Left ventricle myocardium superior (tissue), 1 donor: ENCODE data around the gene GRIA1. TPM values are rescaled to one million over a fixed set of nuclear protein-coding genes. Genes with fewer than 3 reads are reported as not detected.

Experiments
- ATAC-seq: fragments of 200-7000 bp; cut with Tn5 transposase; one replicate; pipeline ENCODE4 v1.9.1; 2020; ENCODE audit warnings: mild to moderate bottlenecking, moderate library complexity
- DNase-seq: peaks from one replicate; pipeline ENCODE4 v3.0.0-alpha.2; 2020
- intact Hi-C: fragments of 100-400 bp; cut with micrococcal nuclease; formaldehyde crosslinking; loops from one replicate; pipeline ENCODE4 v1.11.0; 2022
- total RNA-seq: library from RNA; stranded (reverse); fragmentation: NEBNext Ultra II Directional; extraction: Animal tissue kit (Norgen Biotek cat#: 25700); gene quantifications from one replicate; pipeline ENCODE4 v1.2.1, GENCODE V29; 2021
- donor health status: DM: no; HTN: yes; CAD: no; lungs with severe emphysema.

Gene GRIA1
- total RNA-seq, 1 donor from 2014 or later = 0.15 TPM

DNA sequence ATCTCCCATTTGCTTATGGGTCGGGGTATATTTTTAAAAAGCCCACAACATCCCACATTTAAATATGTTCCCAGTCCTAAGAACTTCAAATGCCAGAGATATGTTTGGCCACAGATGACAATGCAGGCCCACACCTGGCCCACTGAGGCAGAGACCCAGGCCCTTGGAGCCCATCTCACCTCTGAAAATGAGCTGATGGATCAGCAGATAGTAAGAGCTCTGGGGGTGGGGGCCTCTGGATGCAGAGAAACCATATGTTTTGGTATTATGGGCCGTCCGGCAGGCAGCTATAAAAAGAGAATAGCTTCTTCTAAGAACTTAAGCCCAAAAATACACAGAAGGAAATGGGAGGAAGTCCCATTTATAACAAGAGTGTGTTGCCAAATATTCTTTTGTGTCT is 256.0 kb downstream of the GRIA1 start:
- no peak for ATAC-seq

GRCh38 chr5:153748823-153749222 is 258.4 kb downstream of the GRIA1 start:
- ATAC-seq (no peak), DNase-seq (no peak)
- intact Hi-C loops = no loop called here

More for the DNA sequence above, 256.0 kb downstream of the GRIA1 start:
- DNase-seq = no peak
- intact Hi-C loops = no loop called here

DNA sequence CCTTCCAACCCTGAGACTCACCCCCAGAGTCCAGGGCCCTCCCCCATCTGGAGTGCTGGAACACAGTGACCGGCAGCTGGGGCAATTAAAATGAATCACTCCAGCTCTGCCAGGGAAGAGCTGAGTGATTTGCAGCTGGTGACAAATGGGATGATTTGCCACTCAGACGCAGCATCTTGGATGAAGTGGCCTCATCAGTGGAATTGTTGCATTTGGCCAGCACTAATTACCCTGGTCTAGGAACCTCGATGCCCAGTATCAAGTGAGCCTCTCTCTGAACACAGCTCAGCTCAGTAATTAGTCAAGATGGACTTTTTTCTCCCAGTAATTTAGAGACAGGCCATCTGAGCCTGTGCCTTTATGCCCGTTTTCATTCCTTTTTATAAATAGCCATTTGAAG is 259.5 kb downstream of the GRIA1 start:
- intact Hi-C loops = no loop called here
- ATAC-seq (no peak), DNase-seq (no peak)

DNA sequence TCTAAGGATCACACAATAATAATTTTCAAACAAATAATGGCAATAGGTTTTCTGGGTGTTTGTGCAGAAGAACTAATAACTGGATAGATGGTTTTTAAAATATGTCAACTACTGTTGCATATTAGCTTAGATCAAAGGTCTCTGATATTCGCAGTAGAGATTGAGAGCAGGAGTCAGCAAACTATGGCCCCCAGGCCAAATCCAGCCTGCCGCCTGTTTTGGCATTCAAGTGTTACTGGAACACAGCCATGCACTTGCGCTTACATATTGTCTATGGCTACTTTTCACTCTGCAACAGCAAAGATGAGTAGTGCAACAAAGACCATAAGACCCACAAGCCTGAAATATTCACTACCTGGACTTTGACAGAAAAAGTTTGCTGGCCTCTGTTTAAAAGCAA is 260.8 kb downstream of the GRIA1 start:
- ATAC-seq (no peak), DNase-seq (no peak)
- intact Hi-C loops = no loop called here

DNA sequence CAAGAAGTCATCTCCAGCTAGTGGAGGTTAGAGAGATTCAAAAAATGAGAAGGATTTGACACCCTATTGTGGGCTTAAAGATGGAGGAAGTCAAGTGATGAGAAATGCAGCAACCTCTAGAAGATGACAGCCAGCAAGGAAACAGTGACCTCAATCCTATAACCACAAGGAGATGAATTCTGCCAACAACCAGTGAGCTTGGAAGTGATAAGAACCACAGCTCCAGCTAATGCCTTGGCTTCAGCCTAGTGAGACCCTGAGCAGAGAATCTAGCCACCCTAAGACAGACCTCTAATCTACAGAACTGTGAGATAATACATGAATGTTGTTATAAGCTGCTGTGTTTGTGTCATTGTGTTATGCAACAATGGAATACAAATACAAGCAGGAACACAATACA is 262.4 kb downstream of the GRIA1 start:
- no peak for ATAC-seq
- no peak for DNase-seq
- intact Hi-C loops = no loop called here

DNA sequence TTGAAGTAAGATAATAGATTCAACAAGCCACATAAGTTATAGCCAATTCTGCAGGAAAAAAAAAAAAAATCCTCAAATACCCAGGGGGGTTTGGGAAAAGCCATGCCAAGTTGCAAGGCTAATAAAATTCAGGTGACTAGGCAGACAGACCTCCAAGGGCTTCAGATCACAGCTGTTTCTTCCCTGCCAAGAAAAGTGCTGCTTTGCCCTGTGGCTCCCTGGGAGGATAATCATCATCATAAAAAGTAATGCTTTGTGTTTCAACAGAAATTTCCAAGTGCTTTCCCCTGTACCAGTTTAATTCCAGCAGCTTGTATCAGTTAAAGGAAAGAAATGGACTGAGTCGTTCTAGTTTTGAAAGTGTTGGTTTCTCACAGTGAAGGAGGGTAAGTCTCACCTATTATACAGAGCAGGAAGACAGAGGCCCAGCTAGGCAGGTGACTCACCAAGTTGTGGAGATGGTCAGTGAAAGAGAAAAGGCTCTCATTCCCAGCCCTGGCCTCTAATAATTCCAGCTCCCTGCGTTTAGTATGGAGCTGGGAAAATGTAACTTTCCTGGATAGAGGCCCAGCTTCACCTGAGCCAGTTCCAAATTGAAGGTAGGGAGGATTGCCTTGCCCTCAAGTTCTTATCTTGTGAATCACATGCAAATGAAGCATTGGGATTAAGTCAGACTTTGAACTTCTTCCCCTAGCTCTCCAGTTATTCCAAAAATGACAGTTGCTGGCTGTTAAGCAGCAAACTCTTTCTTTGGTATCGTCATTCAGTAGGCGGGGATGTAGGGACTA is 263.4 kb downstream of the GRIA1 start:
- intact Hi-C loops = no loop called here
- DNase-seq (no peak), ATAC-seq (no peak)

- intact Hi-C loops = no loop called here
- ATAC-seq (no peak), DNase-seq (no peak)
Measured at GRCh38 chr5:153755913-153756500, 265.5 kb downstream of the GRIA1 start.

DNA sequence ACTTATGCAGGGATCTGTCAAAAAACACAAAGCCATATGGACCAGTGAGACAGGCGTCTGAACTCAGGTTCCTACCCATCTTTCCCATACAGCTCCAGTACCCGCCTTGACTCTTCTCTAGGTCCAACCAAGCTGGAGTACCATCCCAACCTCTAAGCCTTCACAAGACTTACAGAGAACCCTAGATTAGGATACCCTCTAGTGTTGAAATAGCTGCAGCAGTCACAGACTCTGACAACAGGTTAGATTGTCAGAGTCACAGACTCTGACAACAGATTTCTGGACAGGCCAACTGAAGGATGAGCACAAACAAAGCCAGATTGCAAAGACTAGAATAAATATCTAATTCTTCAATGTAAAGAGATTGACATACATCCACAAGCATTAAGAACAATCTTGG is 266.1 kb downstream of the GRIA1 start:
- no peak for ATAC-seq
- intact Hi-C loops = no loop called here

GRCh38 chr5:153765987-153766386 is 275.5 kb downstream of the GRIA1 start:
- DNase-seq (no peak), ATAC-seq (no peak)
- intact Hi-C loops = no loop called here

More for the DNA sequence above, 266.1 kb downstream of the GRIA1 start:
- no peak for DNase-seq

DNA sequence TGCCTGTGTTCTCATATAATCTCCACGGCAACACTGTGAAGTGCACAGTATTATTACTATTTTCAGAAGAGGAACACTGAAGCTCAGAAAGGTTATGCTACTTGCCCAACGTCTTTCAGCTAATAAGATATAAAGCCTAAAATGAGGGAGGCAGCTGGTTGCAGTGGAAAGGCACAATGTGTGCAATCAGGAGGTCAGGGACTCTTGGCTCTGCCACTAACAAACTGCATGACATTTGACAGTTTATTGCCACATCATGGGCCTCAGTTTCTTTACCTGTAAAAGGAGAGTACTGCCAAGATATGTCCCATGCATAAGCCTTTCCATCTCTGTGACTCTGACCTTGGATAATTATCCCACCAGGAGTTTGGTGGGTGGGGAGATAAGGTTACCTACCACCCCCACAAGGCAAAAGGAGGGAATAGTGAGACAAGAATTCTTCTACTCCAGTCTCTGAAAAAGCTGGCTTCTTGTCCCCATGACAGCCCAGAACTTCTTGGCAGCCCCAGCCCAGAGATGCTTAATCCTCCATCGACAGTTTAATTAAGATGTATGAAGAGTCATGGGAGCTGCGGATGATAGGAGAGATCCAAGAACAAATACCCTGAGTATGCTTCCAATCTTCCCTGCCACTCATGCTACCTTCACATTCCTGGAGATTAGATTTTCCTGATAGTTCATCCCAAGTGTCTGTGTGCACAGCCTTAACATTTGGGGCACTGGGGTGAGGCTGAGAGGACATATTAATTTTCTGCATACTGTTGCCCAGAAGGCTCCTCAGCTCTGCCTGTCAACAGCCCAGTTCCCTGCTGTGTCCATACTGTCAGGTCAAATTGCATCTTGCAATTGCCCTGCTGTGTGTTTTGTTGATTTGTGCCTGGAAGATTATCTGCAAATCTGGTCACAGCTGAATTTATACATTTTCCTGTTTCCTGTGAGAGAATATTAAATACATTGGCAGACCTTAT is 277.0 kb downstream of the GRIA1 start:
- DNase-seq (no peak), ATAC-seq (no peak)
- intact Hi-C loops = no loop called here

GRCh38 chr5:153770066-153770465 is 279.6 kb downstream of the GRIA1 start:
- ATAC-seq = no peak
- intact Hi-C loops = no loop called here
- no peak for DNase-seq

DNA sequence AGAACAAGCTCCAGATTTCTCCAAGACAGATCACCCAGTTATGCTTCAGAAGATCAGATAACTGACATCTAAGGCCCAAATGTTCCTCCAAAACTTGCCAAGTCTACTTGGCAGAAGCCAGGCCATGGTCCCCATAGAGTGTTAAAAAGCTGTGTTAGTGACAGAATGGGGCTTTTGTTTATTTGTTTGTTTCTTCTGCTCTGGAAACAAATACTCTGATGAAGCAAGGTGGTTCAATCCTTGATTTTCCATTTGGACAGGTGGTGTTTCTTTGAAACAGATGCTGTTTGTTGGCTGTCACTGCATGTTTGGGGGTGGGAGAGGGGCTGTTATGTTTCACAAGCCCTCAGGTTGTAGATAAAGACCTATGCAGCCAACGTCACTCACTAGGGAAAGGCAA is 284.2 kb downstream of the GRIA1 start:
- DNase-seq (no peak), ATAC-seq (no peak)
- intact Hi-C loops = no loop called here

GRCh38 chr5:153775923-153776322 is 285.5 kb downstream of the GRIA1 start:
- ATAC-seq (no peak), DNase-seq (no peak)
- intact Hi-C loops = no loop called here

DNA sequence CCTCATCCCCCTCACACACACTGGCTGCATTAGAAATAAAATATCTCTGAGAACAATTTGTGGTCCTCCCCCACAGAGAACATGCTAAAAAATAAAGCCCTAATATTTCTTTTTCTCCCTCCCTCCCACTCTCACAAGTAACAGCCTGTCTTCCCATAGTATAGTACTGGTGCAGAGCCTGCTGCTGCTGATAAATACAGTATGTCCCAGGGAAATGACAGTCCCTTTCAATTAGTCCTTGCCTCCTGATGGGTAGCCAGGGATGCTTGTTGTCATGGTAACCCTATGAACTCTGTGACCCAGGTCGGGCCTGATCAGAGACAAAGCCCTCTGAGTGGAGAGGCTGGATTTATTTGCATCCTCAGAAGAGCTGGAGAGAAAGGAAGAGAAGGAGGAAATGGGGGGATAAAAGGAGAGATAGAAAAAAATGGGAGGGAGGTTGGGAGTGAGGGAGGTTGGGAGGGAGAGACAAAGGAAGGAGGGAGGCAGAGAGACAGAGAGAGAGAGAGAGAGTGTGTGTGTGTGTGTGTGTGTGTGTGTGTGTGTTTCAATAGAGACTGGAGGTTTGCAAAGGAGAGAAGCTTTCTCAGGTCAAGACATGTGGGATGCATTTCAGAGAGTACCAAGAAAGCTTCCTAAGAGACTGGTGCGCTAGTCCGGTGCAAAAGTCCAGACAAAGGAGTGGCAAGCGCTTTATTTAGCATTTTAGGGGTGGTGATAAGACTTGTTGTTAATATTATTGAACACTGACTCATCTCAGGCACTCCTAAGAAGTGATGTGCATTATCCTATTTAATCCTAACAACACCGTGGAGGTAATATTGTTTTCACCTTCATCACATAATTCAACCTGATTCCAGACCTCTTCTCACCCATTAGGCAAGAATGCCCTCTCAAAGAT is 287.5 kb downstream of the GRIA1 start:
- DNase-seq = no peak
- intact Hi-C loops = no loop called here
- ATAC-seq = no peak

DNA sequence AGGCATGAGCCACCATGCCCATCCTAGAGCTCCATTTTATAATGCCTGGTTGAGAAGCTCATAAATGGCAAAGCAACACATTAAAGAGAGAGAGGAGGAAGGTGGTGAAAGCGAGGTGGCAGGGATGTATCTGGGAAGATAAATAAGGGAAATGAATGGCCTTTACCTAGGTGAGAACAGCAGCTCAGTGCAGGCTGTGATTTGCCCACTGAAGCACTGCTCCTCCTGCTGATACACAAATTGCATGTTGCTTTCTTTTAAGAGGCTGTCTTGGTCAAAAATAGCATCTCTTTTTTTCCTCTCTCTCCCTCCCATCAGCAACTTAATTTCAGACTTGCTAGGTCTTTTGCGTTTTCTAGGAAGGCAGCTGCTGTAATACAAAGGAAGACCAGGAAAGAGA is 289.4 kb downstream of the GRIA1 start:
- intact Hi-C loops = no loop called here
- ATAC-seq (no peak), DNase-seq (no peak)

GRCh38 chr5:153780876-153781705 is 290.6 kb downstream of the GRIA1 start:
- DNase-seq (no peak), ATAC-seq (no peak)
- intact Hi-C loops = no loop called here

DNA sequence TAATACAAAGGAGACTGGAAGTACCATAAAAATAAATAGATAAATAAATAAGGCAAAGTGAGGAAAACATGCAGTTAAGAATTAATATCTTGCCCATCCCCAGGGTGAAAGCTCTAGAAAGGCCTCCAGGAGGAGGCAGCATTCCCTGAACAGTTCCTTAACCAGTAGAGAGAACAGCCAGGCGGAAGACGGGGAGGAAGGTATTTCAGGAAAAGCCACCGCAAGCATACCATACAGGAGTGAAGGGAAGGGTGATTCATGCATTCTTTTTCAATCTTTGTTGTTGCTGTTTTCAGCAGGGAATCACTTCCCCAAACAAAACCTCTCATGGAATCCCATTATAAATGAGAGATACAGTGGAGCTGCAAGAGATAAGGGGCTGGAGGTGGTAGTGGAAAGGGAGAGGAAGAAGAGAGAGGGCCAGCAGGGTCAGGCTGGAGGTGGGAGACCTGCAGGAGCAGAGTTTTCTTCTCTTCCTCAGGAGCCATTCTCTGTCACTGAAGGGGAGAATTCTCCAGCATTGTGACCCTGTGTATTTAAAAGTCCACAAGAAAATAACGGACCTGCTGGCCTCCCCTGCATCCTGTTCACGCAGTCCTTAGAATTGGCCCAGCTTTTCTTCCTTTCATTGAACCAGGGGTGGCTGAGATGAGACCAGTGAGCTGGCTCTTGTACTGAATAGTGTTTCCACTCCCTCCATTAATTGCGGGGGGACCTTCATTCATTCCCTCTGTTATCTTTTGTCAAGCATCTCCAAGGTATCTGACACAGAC is 292.3 kb downstream of the GRIA1 start:
- ATAC-seq (no peak), DNase-seq (no peak)
- intact Hi-C loops = no loop called here

DNA sequence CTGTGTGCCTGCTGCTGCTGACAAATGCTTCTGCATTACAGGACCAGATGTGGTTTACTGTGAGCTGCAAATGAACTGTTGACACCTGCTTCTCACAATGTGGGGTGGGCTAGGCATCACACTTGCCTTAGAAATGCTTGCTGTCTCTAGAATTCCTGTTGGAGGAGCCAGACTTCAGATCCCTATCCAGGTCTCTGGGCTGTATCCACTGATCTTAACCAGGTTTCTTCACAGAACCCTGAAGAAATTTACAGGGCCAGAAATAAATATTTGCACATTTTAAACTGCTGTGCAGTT is 292.8 kb downstream of the GRIA1 start:
- ATAC-seq (no peak), DNase-seq (no peak)
- intact Hi-C loops = no loop called here
